HepG2 (cell line): ENCODE data around the gene WDR81. TPM values are rescaled to one million over a fixed set of nuclear protein-coding genes. Genes with fewer than 3 reads are reported as not detected.

Experiments used
- ASH2L ChIP-seq: fragments of 300-600, 200-600 bp; sonication (generic); IDR thresholded peaks from 2 replicates; pipeline ENCODE4 v1.7.0; 2017; ENCODE audit warnings: low read depth, mild to moderate bottlenecking, moderate library complexity, mixed read lengths, low read length; ENCODE audit not compliant: insufficient read length
- ATF1 ChIP-seq: IDR thresholded peaks from 2 replicates; pipeline ENCODE4 v1.6.1; 2016; ENCODE audit warnings: mild to moderate bottlenecking, control low read depth
- DR1 ChIP-seq: sonication (generic); formaldehyde crosslinking; IDR thresholded peaks from 2 replicates; pipeline ENCODE4 v1.8.0; 2021; ENCODE audit warnings: mild to moderate bottlenecking, missing genetic modification reagents, inconsistent platforms
- HMGA1 ChIP-seq: sonication (generic); formaldehyde crosslinking; conservative IDR thresholded peaks from 2 replicates; pipeline ENCODE4 v1.4.0; 2020; ENCODE audit warnings: missing genetic modification reagents
- MLLT10 ChIP-seq: sonication (generic); formaldehyde crosslinking; IDR thresholded peaks from 2 replicates; pipeline ENCODE4 v1.4.0; 2020; ENCODE audit warnings: missing genetic modification reagents
- MYNN ChIP-seq: sonication (generic); formaldehyde crosslinking; IDR thresholded peaks from 2 replicates; pipeline ENCODE4 v1.4.0; 2020; ENCODE audit warnings: mild to moderate bottlenecking, low read depth, missing genetic modification reagents
- ONECUT2 ChIP-seq: sonication (generic); formaldehyde crosslinking; IDR thresholded peaks from 2 replicates; pipeline ENCODE4 v1.4.0; 2020; ENCODE audit warnings: missing genetic modification reagents
- RARA ChIP-seq: IDR thresholded peaks from 2 replicates; pipeline ENCODE4 v1.6.1; 2016; ENCODE audit warnings: missing genetic modification reagents, missing compliant biosample characterization
- RARG ChIP-seq: sonication (generic); formaldehyde crosslinking; IDR thresholded peaks from 2 replicates; pipeline ENCODE4 v1.4.0; 2020; ENCODE audit warnings: low read depth, mild to moderate bottlenecking, missing genetic modification reagents
- REXO4 ChIP-seq: sonication (generic); formaldehyde crosslinking; IDR thresholded peaks from 2 replicates; pipeline ENCODE4 v1.8.0; 2022; ENCODE audit warnings: missing genetic modification reagents, mild to moderate bottlenecking, borderline replicate concordance
- RFX1 ChIP-seq: fragments of 450-650 bp; IDR thresholded peaks from 2 replicates; pipeline ENCODE4 v1.6.1; 2017
- SYNCRIP ChIP-seq: fragments of 200-400 bp; formaldehyde crosslinking; IDR thresholded peaks from 2 replicates; pipeline ENCODE4 v1.6.1; 2018; ENCODE audit warnings: mild to moderate bottlenecking, low read depth, low read length; ENCODE audit not compliant: insufficient read depth
- ZFYVE20 ChIP-seq: sonication (generic); formaldehyde crosslinking; IDR thresholded peaks from 2 replicates; pipeline ENCODE4 v1.8.0; 2023; ENCODE audit warnings: low read depth, mild to moderate bottlenecking, moderate library complexity, missing genetic modification reagents, borderline replicate concordance
- ZKSCAN5 ChIP-seq: sonication (generic); formaldehyde crosslinking; IDR thresholded peaks from 2 replicates; pipeline ENCODE4 v1.5.1; 2020; ENCODE audit warnings: mild to moderate bottlenecking, missing genetic modification reagents
- ZNF180 ChIP-seq: sonication (generic); formaldehyde crosslinking; IDR thresholded peaks from 2 replicates; pipeline ENCODE4 v1.4.0; 2020; ENCODE audit warnings: low read depth, missing genetic modification reagents, borderline replicate concordance
- ZNF207 ChIP-seq: fragments of 450-650 bp; IDR thresholded peaks from 2 replicates; pipeline ENCODE4 v1.6.1; 2016; ENCODE audit warnings: antibody characterized with exemption, borderline replicate concordance
- ZNF703 ChIP-seq: sonication (generic); formaldehyde crosslinking; IDR thresholded peaks from 2 replicates; pipeline ENCODE4 v1.5.1; 2020; ENCODE audit warnings: missing genetic modification reagents, mild to moderate bottlenecking, moderate library complexity, borderline replicate concordance
- ZSCAN12 ChIP-seq: sonication (generic); formaldehyde crosslinking; IDR thresholded peaks from 2 replicates; pipeline ENCODE4 v1.9.0; 2021; ENCODE audit warnings: mild to moderate bottlenecking, missing genetic modification reagents
- polyA plus RNA-seq, 8 experiments: library from polyadenylated mRNA; depleted of rRNA in 3 of 8; stranded (reverse) in 7 of 8; unstranded in 1 of 8; fragments of >200 nt; fragmentation: Illumina TruSeq in 4 of 8; extraction: Trizol in 4 of 8; gene quantifications; 2 replicates each; pipeline versions ENCODE4 v1.2.1 to v1.2.3, GENCODE V29; 2011 to 2016; ENCODE audit warnings: low read depth in 4 of 8, missing spikeins in 1 of 8, mixed read lengths in 1 of 8; ENCODE audit not compliant: insufficient read depth in 1 of 8
- total RNA-seq, 5 experiments: library from RNA; depleted of rRNA; stranded (reverse); fragments of >200 nt; fragmentation: Illumina TruSeq; extraction: Trizol; gene quantifications; 2 replicates each; pipeline ENCODE4 v1.2.3, GENCODE V29; 2016; ENCODE audit warnings: low read depth in 1 of 5
- TF ChIP-seq, protein P1 (sequence below): sonication (generic); formaldehyde crosslinking; IDR thresholded peaks from 2 replicates; pipeline ENCODE4 v1.4.0; 2020; ENCODE audit warnings: missing genetic modification reagents
- TF ChIP-seq, protein P2 (sequence below): sonication (generic); formaldehyde crosslinking; IDR thresholded peaks from 2 replicates; pipeline ENCODE4 v1.4.0; 2020; ENCODE audit warnings: missing genetic modification reagents, borderline replicate concordance
- TF ChIP-seq, protein P3 (sequence below): sonication (generic); formaldehyde crosslinking; IDR thresholded peaks from 2 replicates; pipeline ENCODE4 v1.5.0; 2020; ENCODE audit warnings: missing genetic modification reagents
- TF ChIP-seq, protein P4 (sequence below): sonication (generic); formaldehyde crosslinking; IDR thresholded peaks from 2 replicates; pipeline ENCODE4 v1.8.1; 2023; ENCODE audit warnings: missing genetic modification reagents, inconsistent platforms, borderline replicate concordance
- TF ChIP-seq, protein P5 (sequence below): sonication (generic); formaldehyde crosslinking; IDR thresholded peaks from 2 replicates; pipeline ENCODE4 v1.4.0; 2020; ENCODE audit warnings: mild to moderate bottlenecking, missing genetic modification reagents

The WDR81 gene
- total and polyA plus RNA-seq, 2 of the 13 experiments (the other 11 are each of a cell fraction or from before 2014, with no cell fraction given): 9.1 to 16.7 TPM

DNA sequence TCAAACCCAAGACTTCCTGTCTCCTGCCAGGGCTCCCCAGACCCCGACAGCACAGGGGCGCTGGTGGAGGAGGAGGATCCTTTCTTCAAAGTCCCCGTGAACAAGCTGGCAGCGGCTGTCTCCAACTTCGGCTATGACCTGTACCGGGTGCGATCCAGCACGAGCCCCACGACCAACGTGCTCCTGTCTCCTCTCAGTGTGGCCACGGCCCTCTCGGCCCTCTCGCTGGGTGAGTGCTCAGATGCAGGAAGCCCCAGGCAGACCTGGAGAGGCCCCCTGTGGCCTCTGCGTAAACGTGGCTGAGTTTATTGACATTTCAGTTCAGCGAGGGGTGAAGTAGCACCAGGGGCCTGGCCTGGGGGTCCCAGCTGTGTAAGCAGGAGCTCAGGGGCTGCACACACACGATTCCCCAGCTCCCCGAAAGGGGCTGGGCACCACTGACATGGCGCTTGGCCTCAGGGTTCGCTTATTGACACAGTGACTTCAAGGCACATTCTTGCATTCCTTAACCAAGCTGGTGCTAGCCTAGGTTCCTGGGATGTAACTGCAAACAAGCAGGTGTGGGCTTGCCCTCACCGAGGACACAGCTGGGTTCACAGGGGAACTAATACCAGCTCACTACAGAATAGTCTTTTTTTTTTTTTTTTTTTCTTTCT is 45.4 kb downstream of the WDR81 start (continued):
- TF ChIP-seq, protein P1, sequence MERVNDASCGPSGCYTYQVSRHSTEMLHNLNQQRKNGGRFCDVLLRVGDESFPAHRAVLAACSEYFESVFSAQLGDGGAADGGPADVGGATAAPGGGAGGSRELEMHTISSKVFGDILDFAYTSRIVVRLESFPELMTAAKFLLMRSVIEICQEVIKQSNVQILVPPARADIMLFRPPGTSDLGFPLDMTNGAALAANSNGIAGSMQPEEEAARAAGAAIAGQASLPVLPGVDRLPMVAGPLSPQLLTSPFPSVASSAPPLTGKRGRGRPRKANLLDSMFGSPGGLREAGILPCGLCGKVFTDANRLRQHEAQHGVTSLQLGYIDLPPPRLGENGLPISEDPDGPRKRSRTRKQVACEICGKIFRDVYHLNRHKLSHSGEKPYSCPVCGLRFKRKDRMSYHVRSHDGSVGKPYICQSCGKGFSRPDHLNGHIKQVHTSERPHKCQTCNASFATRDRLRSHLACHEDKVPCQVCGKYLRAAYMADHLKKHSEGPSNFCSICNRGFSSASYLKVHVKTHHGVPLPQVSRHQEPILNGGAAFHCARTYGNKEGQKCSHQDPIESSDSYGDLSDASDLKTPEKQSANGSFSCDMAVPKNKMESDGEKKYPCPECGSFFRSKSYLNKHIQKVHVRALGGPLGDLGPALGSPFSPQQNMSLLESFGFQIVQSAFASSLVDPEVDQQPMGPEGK (CRISPR knock-in tag): peak; percentile 79
- no peak for TF ChIP-seq REXO4 (CRISPR knock-in tag)
- TF ChIP-seq RARA (CRISPR knock-in tag): peak; percentile 94; the same call in 1 of the 2 replicates
- no peak for TF ChIP-seq RARG
- no peak for TF ChIP-seq MLLT10 (CRISPR knock-in tag)
- no peak for TF ChIP-seq ZFYVE20 (CRISPR knock-in tag)
- TF ChIP-seq ZSCAN12: no peak
- TF ChIP-seq, protein P2, sequence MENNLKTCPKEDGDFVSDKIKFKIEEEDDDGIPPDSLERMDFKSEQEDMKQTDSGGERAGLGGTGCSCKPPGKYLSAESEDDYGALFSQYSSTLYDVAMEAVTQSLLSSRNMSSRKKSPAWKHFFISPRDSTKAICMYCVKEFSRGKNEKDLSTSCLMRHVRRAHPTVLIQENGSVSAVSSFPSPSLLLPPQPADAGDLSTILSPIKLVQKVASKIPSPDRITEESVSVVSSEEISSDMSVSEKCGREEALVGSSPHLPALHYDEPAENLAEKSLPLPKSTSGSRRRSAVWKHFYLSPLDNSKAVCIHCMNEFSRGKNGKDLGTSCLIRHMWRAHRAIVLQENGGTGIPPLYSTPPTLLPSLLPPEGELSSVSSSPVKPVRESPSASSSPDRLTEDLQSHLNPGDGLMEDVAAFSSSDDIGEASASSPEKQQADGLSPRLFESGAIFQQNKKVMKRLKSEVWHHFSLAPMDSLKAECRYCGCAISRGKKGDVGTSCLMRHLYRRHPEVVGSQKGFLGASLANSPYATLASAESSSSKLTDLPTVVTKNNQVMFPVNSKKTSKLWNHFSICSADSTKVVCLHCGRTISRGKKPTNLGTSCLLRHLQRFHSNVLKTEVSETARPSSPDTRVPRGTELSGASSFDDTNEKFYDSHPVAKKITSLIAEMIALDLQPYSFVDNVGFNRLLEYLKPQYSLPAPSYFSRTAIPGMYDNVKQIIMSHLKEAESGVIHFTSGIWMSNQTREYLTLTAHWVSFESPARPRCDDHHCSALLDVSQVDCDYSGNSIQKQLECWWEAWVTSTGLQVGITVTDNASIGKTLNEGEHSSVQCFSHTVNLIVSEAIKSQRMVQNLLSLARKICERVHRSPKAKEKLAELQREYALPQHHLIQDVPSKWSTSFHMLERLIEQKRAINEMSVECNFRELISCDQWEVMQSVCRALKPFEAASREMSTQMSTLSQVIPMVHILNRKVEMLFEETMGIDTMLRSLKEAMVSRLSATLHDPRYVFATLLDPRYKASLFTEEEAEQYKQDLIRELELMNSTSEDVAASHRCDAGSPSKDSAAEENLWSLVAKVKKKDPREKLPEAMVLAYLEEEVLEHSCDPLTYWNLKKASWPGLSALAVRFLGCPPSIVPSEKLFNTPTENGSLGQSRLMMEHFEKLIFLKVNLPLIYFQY (CRISPR knock-in tag): no peak
- no peak for TF ChIP-seq ATF1 (CRISPR knock-in tag)
- TF ChIP-seq, protein P3, sequence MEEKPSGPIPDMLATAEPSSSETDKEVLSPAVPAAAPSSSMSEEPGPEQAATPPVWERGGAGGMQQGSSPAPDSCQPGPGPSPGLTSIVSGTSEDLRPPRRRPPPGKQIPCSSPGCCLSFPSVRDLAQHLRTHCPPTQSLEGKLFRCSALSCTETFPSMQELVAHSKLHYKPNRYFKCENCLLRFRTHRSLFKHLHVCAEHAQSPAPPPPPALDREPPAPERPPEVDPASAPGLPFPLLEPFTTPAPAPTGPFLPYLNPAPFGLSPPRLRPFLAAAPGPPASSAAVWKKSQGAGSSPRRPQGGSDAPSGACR: no peak
- TF ChIP-seq ASH2L: no peak
- no peak for TF ChIP-seq HMGA1 (CRISPR knock-in tag)
- TF ChIP-seq, protein P4, sequence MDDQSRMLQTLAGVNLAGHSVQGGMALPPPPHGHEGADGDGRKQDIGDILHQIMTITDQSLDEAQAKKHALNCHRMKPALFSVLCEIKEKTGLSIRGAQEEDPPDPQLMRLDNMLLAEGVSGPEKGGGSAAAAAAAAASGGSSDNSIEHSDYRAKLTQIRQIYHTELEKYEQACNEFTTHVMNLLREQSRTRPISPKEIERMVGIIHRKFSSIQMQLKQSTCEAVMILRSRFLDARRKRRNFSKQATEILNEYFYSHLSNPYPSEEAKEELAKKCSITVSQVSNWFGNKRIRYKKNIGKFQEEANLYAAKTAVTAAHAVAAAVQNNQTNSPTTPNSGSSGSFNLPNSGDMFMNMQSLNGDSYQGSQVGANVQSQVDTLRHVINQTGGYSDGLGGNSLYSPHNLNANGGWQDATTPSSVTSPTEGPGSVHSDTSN: no peak
- TF ChIP-seq ONECUT2 (CRISPR knock-in tag): no peak
- TF ChIP-seq, protein P5, sequence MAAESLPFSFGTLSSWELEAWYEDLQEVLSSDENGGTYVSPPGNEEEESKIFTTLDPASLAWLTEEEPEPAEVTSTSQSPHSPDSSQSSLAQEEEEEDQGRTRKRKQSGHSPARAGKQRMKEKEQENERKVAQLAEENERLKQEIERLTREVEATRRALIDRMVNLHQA (CRISPR knock-in tag): no peak
- no peak for TF ChIP-seq ZNF180
- TF ChIP-seq ZKSCAN5 (CRISPR knock-in tag): no peak
- TF ChIP-seq RFX1: no peak
- no peak for TF ChIP-seq DR1 (CRISPR knock-in tag)
- TF ChIP-seq ZNF703 (CRISPR knock-in tag): no peak
- no peak for TF ChIP-seq ZNF207
- TF ChIP-seq SYNCRIP: no peak
- TF ChIP-seq MYNN: no peak
